Right renal cortex interstitium (tissue), 3 donors: ENCODE data around the gene RTF2. TPM values are rescaled to one million over a fixed set of nuclear protein-coding genes. Genes with fewer than 3 reads are reported as not detected.
"Not testable (repeated sequence)": the region's sequence is repeated elsewhere in the genome, so short reads cannot be mapped to it uniquely, and the experiment has no call there.

Experiments used
- DNase-seq, 3 donors: peaks; one replicate each; pipeline ENCODE4 v3.0.0-alpha.2; 2013; ENCODE audit warnings: low read depth in 3 of 3, low spot score in 2 of 3
- polyA plus RNA-seq, 3 donors: library from polyadenylated mRNA; unstranded; fragments of 120-200 nt; gene quantifications; one replicate each; pipeline ENCODE4 v1.2.1, GENCODE V29; 2013; ENCODE audit not compliant: insufficient read length in 3 of 3

The RTF2 gene
- polyA plus RNA-seq, 3 donors = 127 to 137 (median 127) TPM

DNA sequence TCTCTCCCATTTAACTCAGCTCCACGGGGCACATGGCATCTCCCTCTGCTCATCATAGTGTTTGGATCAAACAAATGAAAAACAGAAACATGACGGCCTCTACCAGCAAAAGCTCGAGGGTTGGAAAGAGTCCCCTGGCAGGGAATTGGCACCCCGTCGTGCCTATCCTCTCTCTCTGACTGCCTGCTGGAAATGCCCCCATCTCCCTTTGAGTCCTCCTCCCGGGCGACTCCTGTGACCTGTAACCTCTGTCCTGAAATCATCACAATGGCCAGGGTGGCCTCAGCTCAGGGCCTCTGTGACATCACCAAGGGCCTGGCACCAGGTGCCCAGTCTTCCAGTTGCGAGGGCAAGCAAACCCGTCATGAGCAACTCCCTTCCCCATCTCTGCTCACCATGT, 64.5 kb downstream of the RTF2 start, which contains the start of gene FAM209B:
Gene FAM209B (plus strand): TSS at position 301 of the 400 bp plus-strand sequence. CDS start 96 bp downstream, at position 397.
- not testable (repeated sequence) for DNase-seq

DNA sequence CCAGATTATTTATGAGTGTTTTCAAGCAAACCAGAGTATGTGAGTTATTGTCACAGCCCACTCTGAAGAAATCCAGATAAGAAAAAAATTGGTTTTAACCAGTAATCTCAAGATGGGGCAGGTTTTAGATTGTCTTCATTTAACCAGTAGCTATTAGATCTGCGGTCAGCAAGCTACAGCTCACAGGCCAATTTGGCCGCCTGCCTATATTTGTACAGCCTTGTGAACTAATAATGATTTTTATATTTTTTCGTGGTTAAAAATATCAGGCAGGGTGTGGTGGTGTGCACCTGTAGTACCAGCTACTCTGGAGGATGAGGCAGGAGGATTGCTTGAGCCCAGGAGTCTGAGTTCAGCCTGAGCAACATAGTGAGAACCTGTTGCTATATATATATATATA, 69.6 kb downstream of the RTF2 start:
- no peak for DNase-seq

DNA sequence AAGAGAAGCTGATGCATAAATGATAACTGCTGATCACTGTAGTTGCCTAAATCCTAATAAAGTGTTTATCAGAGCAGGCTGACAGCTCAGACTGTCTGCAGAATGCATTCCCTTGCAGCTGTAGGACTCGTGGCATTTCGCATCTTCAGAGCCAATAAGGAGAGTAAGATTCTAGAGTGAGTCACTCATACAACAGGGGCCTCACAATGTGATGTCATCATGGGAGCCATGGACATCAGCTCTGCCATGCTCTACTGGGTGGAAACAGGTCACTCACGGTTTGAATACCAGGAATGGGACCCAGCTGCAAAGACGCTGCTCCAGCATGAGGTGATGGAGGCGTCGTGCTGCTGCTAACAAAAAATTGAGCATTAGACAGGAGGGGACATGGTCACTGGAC, 72.0 kb downstream of the RTF2 start:
- no peak for DNase-seq

DNA sequence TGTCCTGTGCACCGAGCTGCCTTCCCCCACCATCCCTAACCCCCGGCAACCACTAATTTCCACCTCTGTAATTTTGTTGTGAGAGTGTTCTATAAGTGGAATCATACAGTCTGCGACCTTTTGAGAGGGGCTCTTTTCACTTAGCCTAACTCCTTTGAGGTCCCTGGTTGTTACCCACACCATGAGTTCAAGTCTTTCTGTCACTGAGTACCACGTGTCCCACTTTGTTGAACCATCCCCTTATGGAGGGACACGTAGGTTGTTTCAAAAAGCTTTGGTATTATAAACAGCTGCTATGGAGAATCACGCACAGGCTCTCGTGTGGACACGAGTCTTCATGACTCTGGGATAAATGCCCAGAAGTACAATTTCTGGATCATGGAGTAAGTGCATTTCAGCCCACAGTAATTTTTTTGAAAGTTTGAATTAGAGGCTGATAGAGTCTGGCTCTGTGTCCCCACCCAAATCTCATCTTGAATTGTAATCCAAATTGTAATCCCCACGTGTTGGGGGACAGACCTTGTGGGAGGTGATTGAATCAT, 74.1 kb downstream of the RTF2 start:
- no peak for DNase-seq

DNA sequence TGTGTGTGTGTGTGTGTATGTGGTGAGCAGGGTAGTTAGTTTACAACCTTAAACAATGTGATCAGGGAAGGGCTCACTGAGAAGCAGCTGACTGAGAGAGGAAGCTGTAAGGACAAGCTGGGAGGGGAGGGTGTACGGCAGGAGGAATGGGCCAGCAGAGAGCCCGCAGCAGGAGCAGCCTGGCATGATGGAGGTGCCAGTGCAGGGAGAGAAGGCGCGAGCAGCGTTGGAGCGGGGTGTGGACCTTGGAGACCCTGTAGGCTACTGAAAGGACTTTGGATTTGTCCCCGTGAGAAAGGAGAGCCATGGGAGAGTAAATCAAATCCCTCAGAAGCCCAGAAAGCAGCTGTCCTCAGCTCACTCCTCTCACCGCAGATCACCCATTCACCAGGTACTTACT, 83.1 kb downstream of the RTF2 start:
- no peak for DNase-seq

DNA sequence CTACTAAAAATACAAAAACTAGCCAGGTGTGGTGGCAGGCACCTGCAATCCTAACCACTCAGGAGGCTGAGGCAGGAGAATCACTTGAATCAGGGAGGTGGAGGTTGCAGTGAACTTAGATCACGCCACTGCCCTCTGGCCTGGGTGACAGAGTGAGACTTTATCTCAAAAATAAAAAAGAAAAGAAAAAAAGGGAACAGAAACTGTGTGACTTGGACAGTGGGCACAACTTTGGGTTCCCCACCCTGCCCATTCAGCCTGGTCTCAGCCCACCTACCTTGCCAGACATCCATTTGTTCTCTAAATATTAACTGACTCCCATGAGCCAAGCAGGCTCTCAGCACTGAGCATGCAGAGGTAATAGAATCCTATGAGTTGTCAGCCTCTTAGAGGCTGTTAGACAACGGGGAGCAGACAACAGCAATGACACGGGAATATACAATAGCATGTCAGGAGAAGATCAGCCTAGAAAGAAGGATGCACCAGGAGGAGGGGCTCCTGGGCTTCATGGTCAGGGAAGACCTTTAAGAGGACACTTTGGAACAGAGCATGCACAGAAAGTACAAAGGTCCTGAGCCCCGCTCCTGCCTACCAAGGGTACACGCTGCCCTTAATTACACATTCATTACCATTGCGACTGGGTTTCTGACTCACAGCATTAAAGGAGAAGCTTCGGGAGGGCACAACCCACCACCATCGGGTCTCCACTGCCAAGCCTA, 84.6 kb downstream of the RTF2 start:
- no peak for DNase-seq

DNA sequence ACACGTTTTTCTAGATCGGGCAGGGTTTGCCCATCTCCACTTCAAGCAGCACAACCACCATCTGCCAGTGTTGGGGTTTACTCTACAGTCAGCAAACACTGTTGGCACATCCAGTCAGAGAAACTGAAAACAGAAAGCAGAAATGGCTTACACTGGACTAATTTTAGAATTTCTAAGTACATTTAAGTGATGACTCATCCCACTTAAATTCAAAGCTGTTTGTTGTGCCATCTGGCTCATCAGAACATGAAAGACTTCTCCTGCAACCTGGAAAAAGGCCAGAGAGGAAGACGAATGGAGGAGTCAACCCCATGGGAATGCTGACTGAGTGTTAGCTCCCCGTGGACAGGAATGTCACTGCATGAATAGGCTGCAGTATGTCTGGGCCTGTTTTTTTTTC, 86.4 kb downstream of the RTF2 start:
- no peak for DNase-seq

DNA sequence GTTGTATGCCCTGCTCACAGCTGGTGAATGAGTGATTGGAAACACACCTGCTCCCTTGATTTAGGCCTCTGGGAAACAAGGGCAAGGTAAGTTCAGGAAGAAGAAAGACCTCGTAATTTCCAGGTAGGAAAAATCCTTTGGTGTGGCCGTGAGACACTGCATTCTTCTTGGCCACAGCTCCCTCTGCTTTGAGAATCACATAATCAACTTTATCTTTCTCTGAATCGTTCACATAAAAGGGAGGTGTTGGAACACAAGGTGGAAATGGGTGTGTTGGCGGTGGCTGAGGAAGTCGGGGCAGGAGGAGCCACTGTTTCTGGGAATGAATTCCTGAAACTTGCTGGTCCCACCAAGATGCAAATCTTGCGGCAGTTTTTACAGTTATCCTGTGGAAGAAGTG, 90.5 kb downstream of the RTF2 start:
- no peak for DNase-seq

DNA sequence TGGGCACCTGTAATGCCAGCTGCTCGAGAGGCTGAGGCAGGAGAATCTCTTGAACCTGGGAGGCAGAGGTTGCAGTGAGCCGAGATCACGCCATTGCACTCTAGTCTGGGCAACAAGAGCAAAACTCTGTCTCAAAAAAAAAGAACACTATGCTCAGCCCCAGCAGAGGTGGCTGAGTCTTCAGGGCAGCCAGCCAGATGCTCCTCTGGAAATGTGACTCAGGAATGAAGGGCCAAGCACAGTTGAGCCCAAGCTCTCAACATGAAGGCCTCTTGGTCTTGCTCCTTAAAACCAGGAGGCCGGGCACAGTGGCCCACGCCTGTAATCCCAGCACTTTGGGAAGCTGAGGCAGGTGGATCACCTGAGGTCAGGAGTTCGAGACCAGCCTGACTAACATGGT, 96.1 kb downstream of the RTF2 start:
- DNase-seq = not testable (repeated sequence)

DNA sequence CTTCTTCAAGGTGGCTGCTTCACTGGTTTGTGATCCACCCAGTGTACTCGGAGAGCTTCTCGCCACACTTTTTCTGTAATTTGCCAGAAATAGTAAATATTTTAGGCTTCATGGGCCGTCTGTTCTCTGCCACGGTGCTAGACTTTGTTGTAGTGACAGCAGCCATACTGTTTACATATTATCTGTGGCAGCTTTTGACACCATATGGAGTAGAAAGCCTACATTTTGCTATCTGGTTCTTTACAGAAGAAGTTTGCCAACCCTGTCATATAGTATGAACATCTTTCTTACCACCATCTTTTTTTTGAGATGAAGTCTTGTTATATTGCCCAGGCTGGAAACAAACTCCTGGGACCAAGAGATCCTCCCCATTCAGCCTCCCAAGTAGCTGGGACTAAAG, 97.1 kb downstream of the RTF2 start:
- DNase-seq = no peak

DNA sequence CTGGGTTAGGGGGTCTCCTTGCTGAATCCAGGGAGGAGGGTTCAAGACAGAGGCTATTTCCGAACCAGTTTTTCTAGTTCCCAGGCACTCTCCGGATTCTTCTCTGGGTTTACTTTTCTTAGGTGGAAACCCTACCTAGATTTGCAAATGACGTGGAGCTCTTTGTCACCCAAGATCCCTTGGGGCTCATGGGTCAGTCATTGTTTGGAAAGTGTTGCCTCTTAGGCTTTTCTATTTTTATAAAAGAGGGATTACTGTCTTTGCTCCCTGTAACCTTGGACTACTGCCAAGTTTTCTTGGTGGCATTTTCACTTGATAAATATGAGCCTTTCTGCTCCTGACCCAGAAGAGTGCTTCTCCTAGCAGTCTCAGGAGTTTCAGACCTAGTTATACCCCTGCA, 98.2 kb downstream of the RTF2 start:
- DNase-seq = no peak

Other genes with a start within 250 kb of the RTF2 start
- not detected for gene MC3R, start 219.9 kb upstream of the RTF2 start, polyA plus RNA-seq
- gene FAM210B, start 109.7 kb upstream of the RTF2 start, polyA plus RNA-seq = 10 to 100 TPM; 43.1 to 45.3 (median 44.7) TPM
- 10 to 100 TPM; 15.6 to 16.9 (median 16.6) TPM for gene AURKA, start 76.4 kb upstream of the RTF2 start, polyA plus RNA-seq
- gene CSTF1, start 76.0 kb upstream of the RTF2 start, polyA plus RNA-seq = 10 to 100 TPM; 45.1 to 49.0 (median 48.4) TPM
- 1 to 10 TPM; 2.8 to 3.6 (median 3.6) TPM for gene CASS4, start 56.4 kb upstream of the RTF2 start, polyA plus RNA-seq
- under 1 TPM in 2 of 3 donors, not detected in 1; 0.30 to 0.71 TPM for gene FAM209A, start 56.1 kb downstream of the RTF2 start, polyA plus RNA-seq
- gene FAM209B, start 64.6 kb downstream of the RTF2 start, polyA plus RNA-seq = under 1 TPM in 1 of 3 donors, not detected in 2; 0.24 TPM
- under 1 TPM; 0.54 to 0.94 (median 0.81) TPM for gene TFAP2C, start 160.7 kb downstream of the RTF2 start, polyA plus RNA-seq